Thyroid gland (tissue), 4 donors: ENCODE measurements around the gene ARMS2.

Experiments used
- CTCF ChIP-seq, 6 experiments: fragments of 200-600 bp in 3 of 6; fragments of 450-650 bp in 3 of 6; sonication (generic) in 3 of 6; IDR thresholded peaks; one replicate each; pipeline ENCODE4 v1.5.1; 2016 to 2019; ENCODE audit warnings: antibody characterized with exemption in 6 of 6, mild to moderate bottlenecking in 2 of 6, inconsistent platforms in 1 of 6, moderate library complexity in 1 of 6
- POLR2A ChIP-seq, 2 donors: fragments of 450-650 bp; IDR thresholded peaks; one replicate each; pipeline ENCODE4 v1.6.1; 2017; ENCODE audit warnings: antibody characterized with exemption in 2 of 2, mild to moderate bottlenecking in 2 of 2, moderate library complexity in 1 of 2

- TF ChIP-seq CTCF (IDR thresholded peaks at IDR 0.05) (no peak), POLR2A (IDR thresholded peaks at IDR 0.05) (no peak)
Observed at GRCh38 chr10:122462533-122463465, 8.3 kb downstream of the ARMS2 start.
